Colonic mucosa (tissue), 4 donors: ENCODE results near the gene DISC1. TPM values are rescaled to one million over a fixed set of nuclear protein-coding genes. Genes with fewer than 3 reads are reported as not detected.

Experiments
- DNase-seq: peaks from one replicate; pipeline ENCODE4 v3.0.0-alpha.2; 2020
- H3K27ac ChIP-seq: fragments of 200-600 bp; one replicate; pipeline ENCODE4 v1.8.0; 2021
- H3K27me3 ChIP-seq: fragments of 200-600 bp; one replicate; pipeline ENCODE4 v1.8.0; 2021
- H3K36me3 ChIP-seq: fragments of 200-600 bp; one replicate; pipeline ENCODE4 v1.8.0; 2021
- H3K4me1 ChIP-seq: fragments of 200-600 bp; one replicate; pipeline ENCODE4 v1.8.0; 2021; ENCODE audit warnings: mild to moderate bottlenecking
- H3K4me3 ChIP-seq: fragments of 200-600 bp; one replicate; pipeline ENCODE4 v1.8.0; 2021
- H3K9ac ChIP-seq, 2 donors: one replicate each; pipeline ENCODE4 v1.7.0; 2013; ENCODE audit warnings: control low read depth in 2 of 2, low read depth in 2 of 2, low read length in 2 of 2
- H3K9me3 ChIP-seq: fragments of 200-600 bp; one replicate; pipeline ENCODE4 v1.8.0; 2021
- intact Hi-C: fragments of 100-400 bp; cut with DNase I; formaldehyde crosslinking; loops from one replicate; pipeline ENCODE4 v1.14.1; 2022
- total RNA-seq, 2 donors: library from RNA; stranded (reverse); fragmentation: NEBNext Ultra II Directional in 1 of 2; extraction: Animal tissue kit (Norgen Biotek cat#: 25700) in 1 of 2; gene quantifications; one replicate each; pipeline ENCODE4 v1.2.1, GENCODE V29; 2021
- TF ChIP-seq, protein P1 (sequence below): fragments of 200-600 bp; IDR thresholded peaks from one replicate; pipeline ENCODE4 v1.8.0; 2022; ENCODE audit warnings: antibody characterized with exemption, mild to moderate bottlenecking
- donor health status: healthy.
- donor health status: DM: no; HTN: no; CAD: no.
- donor health status: DM: no; HTN: no; CAD: no.

The DISC1 gene
- total RNA-seq, 2 donors from 2014 or later: 3.4 to 5.3 TPM

DNA sequence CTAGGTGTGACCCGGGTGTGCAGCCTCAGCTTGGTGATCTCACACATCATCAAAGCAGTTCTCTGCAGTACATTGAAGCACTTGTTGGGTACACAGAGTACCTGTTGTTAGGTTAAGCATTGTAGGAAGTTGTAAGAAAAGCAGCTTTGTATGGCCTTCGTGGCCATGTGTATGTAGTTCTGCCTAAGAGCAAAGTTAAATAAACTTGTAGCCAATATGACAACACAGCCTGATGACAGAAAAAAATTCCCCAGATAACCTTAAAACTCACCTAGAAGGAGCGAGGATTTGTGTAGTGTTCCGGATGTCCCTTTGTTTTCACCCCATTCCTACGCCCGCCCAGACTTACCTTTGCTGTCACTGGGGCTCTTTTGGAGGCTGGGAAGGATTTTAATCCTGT lies 48.0 kb downstream of the DISC1 start:
- Histone ChIP-seq H3K36me3 (no peaks in the 10 kb centered on the region), H3K9ac (no peak overlapping the region), H3K9me3 (no peaks in the 10 kb centered on the region), H3K4me1 (no peaks in the 10 kb centered on the region), H3K27me3 (no peaks in the 10 kb centered on the region), H3K4me3 (no peak overlapping the region), H3K27ac (no peak overlapping the region)
- TF ChIP-seq, protein P1, sequence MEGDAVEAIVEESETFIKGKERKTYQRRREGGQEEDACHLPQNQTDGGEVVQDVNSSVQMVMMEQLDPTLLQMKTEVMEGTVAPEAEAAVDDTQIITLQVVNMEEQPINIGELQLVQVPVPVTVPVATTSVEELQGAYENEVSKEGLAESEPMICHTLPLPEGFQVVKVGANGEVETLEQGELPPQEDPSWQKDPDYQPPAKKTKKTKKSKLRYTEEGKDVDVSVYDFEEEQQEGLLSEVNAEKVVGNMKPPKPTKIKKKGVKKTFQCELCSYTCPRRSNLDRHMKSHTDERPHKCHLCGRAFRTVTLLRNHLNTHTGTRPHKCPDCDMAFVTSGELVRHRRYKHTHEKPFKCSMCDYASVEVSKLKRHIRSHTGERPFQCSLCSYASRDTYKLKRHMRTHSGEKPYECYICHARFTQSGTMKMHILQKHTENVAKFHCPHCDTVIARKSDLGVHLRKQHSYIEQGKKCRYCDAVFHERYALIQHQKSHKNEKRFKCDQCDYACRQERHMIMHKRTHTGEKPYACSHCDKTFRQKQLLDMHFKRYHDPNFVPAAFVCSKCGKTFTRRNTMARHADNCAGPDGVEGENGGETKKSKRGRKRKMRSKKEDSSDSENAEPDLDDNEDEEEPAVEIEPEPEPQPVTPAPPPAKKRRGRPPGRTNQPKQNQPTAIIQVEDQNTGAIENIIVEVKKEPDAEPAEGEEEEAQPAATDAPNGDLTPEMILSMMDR: no peak
- intact Hi-C loops: no loop called here
- no peak for DNase-seq

DNA sequence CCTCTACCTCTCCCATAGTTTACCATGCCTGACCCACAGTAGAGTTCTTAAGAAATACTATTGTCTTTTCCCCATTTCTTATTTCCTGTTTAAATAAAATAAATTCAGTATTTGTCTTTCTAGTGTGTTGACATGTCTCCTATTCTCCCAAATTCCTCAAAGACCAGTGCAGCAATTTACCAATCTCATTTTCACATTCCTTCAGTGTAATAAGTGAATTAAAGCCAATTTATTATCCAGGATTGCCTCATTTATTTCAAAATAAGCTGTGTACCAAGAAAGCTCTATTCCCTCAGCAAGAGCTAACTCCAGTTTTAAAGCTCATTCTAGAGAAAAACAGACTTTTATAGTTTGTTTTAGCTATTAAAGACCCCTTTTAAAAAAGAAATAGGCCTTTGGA lies 49.9 kb downstream of the DISC1 start:
- TF ChIP-seq, protein P1: no peak
- H3K9ac ChIP-seq: no peak overlapping the region
- H3K4me1 ChIP-seq: no peaks in the 10 kb centered on the region
- no peaks in the 10 kb centered on the region for H3K27me3 ChIP-seq
- no peaks in the 10 kb centered on the region for H3K9me3 ChIP-seq
- no peak overlapping the region for H3K4me3 ChIP-seq
- no peaks in the 10 kb centered on the region for H3K36me3 ChIP-seq
- intact Hi-C loops: no loop called here
- no peak overlapping the region for H3K27ac ChIP-seq
- no peak for DNase-seq

DNA sequence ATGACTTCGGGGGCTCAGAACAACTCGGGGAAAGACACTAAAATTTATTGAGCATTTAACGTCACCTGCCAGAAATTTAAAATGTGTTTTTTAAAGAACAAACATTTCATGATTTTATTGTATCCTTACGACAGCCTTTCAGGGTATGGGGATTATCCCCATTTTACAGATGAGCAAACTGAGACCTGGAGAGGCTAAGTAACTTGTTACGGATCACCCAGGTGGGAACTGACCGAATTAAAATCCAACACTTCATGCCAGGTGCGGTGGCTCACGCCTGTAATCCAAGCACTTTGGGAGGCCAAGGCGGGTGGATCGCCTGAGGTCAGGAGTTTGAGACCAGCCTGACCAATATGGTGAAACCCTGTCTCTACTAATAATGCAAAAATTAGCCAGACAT lies 50.9 kb downstream of the DISC1 start:
- no peak for DNase-seq
- intact Hi-C loops: no loop called here
- H3K27me3 ChIP-seq: no peaks in the 10 kb centered on the region
- H3K4me1 ChIP-seq: no peaks in the 10 kb centered on the region
- TF ChIP-seq, protein P1: no peak
- H3K36me3 ChIP-seq: no peaks in the 10 kb centered on the region
- no peak overlapping the region for H3K27ac ChIP-seq
- no peaks in the 10 kb centered on the region for H3K9me3 ChIP-seq
- H3K9ac ChIP-seq: no peak overlapping the region
- no peak overlapping the region for H3K4me3 ChIP-seq

DNA sequence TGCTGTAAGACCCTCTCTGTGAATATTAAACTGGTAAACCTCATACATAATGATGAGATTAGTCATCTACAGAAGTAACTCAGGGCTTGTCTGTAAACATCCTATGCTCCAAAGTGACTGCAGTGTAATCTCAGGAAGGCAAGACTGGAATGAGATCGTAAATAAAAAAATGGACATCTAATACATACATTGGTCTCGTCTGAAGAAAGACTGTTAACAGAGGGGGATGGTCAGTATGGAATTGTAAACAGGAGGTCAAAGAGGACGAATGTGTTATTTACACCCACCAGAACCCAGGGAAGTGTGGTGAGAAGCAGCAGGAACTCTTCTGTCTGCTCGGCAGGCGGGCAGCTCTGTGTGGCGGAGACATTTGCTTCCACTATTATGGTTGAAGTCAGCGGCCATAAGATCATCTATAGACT lies 51.4 kb downstream of the DISC1 start:
- no peaks in the 10 kb centered on the region for H3K4me1 ChIP-seq
- H3K9me3 ChIP-seq: no peaks in the 10 kb centered on the region
- H3K27ac ChIP-seq: no peak overlapping the region
- no peaks in the 10 kb centered on the region for H3K36me3 ChIP-seq
- intact Hi-C loops: no loop called here
- H3K9ac ChIP-seq: no peak overlapping the region
- TF ChIP-seq, protein P1: no peak
- no peak overlapping the region for H3K4me3 ChIP-seq
- H3K27me3 ChIP-seq: no peaks in the 10 kb centered on the region
- DNase-seq: no peak

DNA sequence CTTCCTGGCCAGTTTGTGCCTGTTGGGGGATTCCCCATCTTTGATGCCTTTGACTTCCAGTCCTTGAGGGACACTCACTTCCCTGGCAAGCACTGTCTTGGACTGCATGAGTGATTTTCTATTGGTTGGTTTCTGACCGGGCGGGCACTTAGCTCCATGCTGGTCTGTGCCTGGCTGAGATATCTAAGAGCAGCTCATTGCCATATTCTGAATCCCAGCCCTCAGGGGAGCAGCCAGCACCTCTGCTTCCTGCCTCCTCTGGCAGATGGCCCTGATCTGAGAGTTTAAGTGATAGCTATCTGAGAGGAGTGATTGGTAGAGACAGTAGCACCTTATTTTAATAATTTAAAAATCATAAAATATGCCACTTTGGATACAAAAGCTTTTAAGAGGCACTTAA lies 52.5 kb downstream of the DISC1 start:
- H3K27me3 ChIP-seq: no peaks in the 10 kb centered on the region
- intact Hi-C loops: no loop called here
- DNase-seq: no peak

More for the DNA sequence above, 52.5 kb downstream of the DISC1 start:
- H3K4me3 ChIP-seq: no peak overlapping the region
- no peaks in the 10 kb centered on the region for H3K4me1 ChIP-seq
- no peaks in the 10 kb centered on the region for H3K9me3 ChIP-seq
- no peak overlapping the region for H3K9ac ChIP-seq
- no peak overlapping the region for H3K27ac ChIP-seq
- no peaks in the 10 kb centered on the region for H3K36me3 ChIP-seq
- TF ChIP-seq, protein P1: no peak
